HG02943 (cell line): ENCODE measurements around the gene DIRAS1.

Experiments
- ATAC-seq: cut with Tn5 transposase; IDR thresholded peaks from one replicate; pipeline ENCODE4 v1.9.1; 2021; ENCODE audit warnings: mild to moderate bottlenecking, low read depth, moderate library complexity; ENCODE audit not compliant: unreplicated experiment

The DIRAS1 gene

GRCh38 chr19:2728783-2729387 is 7.7 kb upstream of the DIRAS1 start:
- no peak for ATAC-seq

- no peak for ATAC-seq
Measured at GRCh38 chr19:2727640-2727944, 6.4 kb upstream of the DIRAS1 start.

- ATAC-seq = no peak
Measured at GRCh38 chr19:2726904-2727639, 5.9 kb upstream of the DIRAS1 start.

GRCh38 chr19:2726160-2726855 is 5.1 kb upstream of the DIRAS1 start:
- no peak for ATAC-seq

- ATAC-seq = no peak
Measured at GRCh38 chr19:2724148-2724557, 3.0 kb upstream of the DIRAS1 start.

GRCh38 chr19:2723747-2724146 is 2.6 kb upstream of the DIRAS1 start:
- ATAC-seq = no peak

GRCh38 chr19:2723345-2723715 is 2.2 kb upstream of the DIRAS1 start:
- ATAC-seq = no peak

- ATAC-seq = no peak
Measured at GRCh38 chr19:2722541-2723344, 1.6 kb upstream of the DIRAS1 start.

- ATAC-seq = no peak
Measured at GRCh38 chr19:2721570-2722540, 683 bp upstream of the DIRAS1 start.

- no peak for ATAC-seq
Measured at GRCh38 chr19:2719920-2720776, 1.0 kb downstream of the DIRAS1 start.

- no peak for ATAC-seq
Measured at GRCh38 chr19:2719232-2719735, 1.9 kb downstream of the DIRAS1 start.

- ATAC-seq = no peak
Measured at GRCh38 chr19:2717638-2718541, 3.3 kb downstream of the DIRAS1 start.

- ATAC-seq = no peak
Measured at GRCh38 chr19:2716722-2717637, 4.2 kb downstream of the DIRAS1 start.

- ATAC-seq = no peak
Measured at GRCh38 chr19:2716275-2716650, 4.9 kb downstream of the DIRAS1 start.

GRCh38 chr19:2715470-2716274 is 5.5 kb downstream of the DIRAS1 start:
- ATAC-seq = no peak
